ENCODE measurements around the gene GREB1L.

DNA sequence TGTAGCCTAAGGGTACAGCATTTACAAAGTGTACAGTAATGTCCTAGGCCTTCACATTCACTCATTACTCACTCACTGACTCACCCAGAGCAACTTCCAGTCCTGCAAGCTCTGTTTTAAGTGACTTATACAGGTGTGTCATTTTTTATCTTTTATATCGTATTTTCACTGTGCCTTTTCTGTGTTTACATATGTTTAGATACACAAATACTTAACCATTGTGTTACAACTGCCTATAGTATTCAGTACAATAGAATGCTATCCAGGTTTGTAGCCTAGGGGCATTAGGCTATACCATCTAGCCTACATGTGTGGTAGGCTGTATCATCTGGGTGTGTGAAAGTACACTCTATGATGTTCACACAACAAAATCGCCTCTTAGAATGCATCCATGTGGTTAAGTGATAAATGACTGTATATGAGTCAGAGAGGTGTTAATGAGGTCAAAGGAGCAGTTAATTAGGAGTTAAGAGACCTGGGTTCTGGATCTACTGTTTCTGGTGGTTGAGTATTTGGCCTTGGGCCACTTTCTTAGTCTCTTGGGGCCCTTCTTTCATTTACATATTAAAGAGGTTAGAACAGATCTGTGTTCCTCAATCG is 149.1 kb downstream of the GREB1L start:
- TF ChIP-seq, protein P1, sequence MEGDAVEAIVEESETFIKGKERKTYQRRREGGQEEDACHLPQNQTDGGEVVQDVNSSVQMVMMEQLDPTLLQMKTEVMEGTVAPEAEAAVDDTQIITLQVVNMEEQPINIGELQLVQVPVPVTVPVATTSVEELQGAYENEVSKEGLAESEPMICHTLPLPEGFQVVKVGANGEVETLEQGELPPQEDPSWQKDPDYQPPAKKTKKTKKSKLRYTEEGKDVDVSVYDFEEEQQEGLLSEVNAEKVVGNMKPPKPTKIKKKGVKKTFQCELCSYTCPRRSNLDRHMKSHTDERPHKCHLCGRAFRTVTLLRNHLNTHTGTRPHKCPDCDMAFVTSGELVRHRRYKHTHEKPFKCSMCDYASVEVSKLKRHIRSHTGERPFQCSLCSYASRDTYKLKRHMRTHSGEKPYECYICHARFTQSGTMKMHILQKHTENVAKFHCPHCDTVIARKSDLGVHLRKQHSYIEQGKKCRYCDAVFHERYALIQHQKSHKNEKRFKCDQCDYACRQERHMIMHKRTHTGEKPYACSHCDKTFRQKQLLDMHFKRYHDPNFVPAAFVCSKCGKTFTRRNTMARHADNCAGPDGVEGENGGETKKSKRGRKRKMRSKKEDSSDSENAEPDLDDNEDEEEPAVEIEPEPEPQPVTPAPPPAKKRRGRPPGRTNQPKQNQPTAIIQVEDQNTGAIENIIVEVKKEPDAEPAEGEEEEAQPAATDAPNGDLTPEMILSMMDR (IDR thresholded peaks at IDR 0.05) = no peak
- TF ChIP-seq POLR2A (IDR thresholded peaks at IDR 0.05) = no peak
